ENCODE results near the gene GALNT2. TPM values are rescaled to one million over a fixed set of nuclear protein-coding genes. Genes with fewer than 3 reads are reported as not detected.

The GALNT2 gene
- total and polyA plus RNA-seq, 2 of the 4 experiments (the other 2 are of a cell fraction), result 50.4 to 189 TPM

- TF ChIP-seq MXI1 (IDR thresholded peaks at IDR 0.05; ENCODE audit: borderline replicate concordance, low read depth, low read length), result no peak
These were observed 99.5 kb downstream of the GALNT2 start (continued) for GRCh38 chr1:230166366-230167132.

GRCh38 chr1:230167419-230167852 is 100.4 kb downstream of the GALNT2 start:
- Histone ChIP-seq H3K36me3 (ENCODE audit: control insufficient read depth, insufficient read depth, low read length) (no peaks in the 10 kb centered on the region), H3K18ac (ENCODE audit: low read depth, low read length) (no peak overlapping the region), H2BK15ac (ENCODE audit: low read depth, low read length) (no peak overlapping the region), H2BK120ac (ENCODE audit: low read depth, low read length) (no peak overlapping the region), H3K9ac (ENCODE audit: low read depth, low read length) (no peak overlapping the region), H4K8ac (ENCODE audit: low read depth in 2 of 2, low read length in 2 of 2) (no peak overlapping the region), H3K9me1 (ENCODE audit: insufficient read depth, low read length) (peaks cover 20% of the 10 kb centered on the region), H4K20me1 (ENCODE audit: insufficient read depth, low read length) (peaks cover 53% of the 10 kb centered on the region), H2BK5ac (ENCODE audit: low read depth, low read length, poor library complexity, severe bottlenecking) (no peak overlapping the region), H2AFZ (replicated peaks; ENCODE audit: low read length, poor library complexity) (peak overlapping the region; percentile 19), H3K9me3 (ENCODE audit: control insufficient read depth, insufficient read depth, low read length) (no peaks in the 10 kb centered on the region), H3K23ac (ENCODE audit: low read depth, low read length) (no peak overlapping the region), H3K4me3 (ENCODE audit: insufficient read depth, low read depth, low read length) (no peak overlapping the region), H3K4ac (ENCODE audit: low read depth, low read length) (no peak overlapping the region), H4K91ac (ENCODE audit: insufficient read depth, low read depth, low read length) (no peak overlapping the region), H3K27ac (ENCODE audit: insufficient read depth, low read length) (no peak overlapping the region), H3K79me1 (ENCODE audit: low read depth in 1 of 2, low read length in 2 of 2) (peaks cover 48 to 69% of the 10 kb centered on the region in 2 experiments), H3K4me2 (ENCODE audit: low read depth, low read length) (no peak overlapping the region), H3K14ac (replicated peaks; ENCODE audit: low read depth, low read length) (no peak overlapping the region), H3K56ac (ENCODE audit: extremely low read depth, insufficient read depth, low read length) (no peak overlapping the region), H2BK20ac (ENCODE audit: low read depth, low read length) (no peak overlapping the region), H4K5ac (ENCODE audit: low read depth, low read length) (no peak overlapping the region), H2AK5ac (ENCODE audit: low read depth, low read length) (no peak overlapping the region), H2AK9ac (replicated peaks; ENCODE audit: low read depth, low read length, poor library complexity) (no peak overlapping the region), H3K27me3 (ENCODE audit: control insufficient read depth, insufficient read depth, low read length) (no peaks in the 10 kb centered on the region), H3K4me1 (ENCODE audit: control insufficient read depth, insufficient read depth, low read length) (peaks cover 16% of the 10 kb centered on the region)
- intact Hi-C loops (cut with micrococcal nuclease), result loop anchor here (2.0 kb wide), 1 partner anchor 97 kb away; no protein-coding TSS in a partner anchor
- ChIA-PET CTCF (no interaction called here), POLR2A (ENCODE audit: unreplicated experiment) (no interaction called here)
- in situ Hi-C loops (cut with MboI; ENCODE audit: low sequenced_read_pairs), result no loop called here
- dilution Hi-C loops (cut with HindIII; ENCODE audit: low sequenced_read_pairs, unreplicated experiment), result no loop called here
- peak; percentile 62 for DNase-seq
- BruUV-seq (replicated peaks), result no TSS peak
- ATAC-seq (ENCODE audit: low read depth), result no peak
- no CpG with 5 or more reads among the region's 12 CpGs for WGBS, 2 experiments (ENCODE audit: extremely low coverage in 2 of 2, insufficient read length in 1 of 2)
- TF ChIP-seq NFE2L2 (IDR thresholded peaks at IDR 0.05; ENCODE audit: low read depth, low read length) (no peak), USF2 (IDR thresholded peaks at IDR 0.05; ENCODE audit: low read depth, low read length) (no peak), MXI1 (IDR thresholded peaks at IDR 0.05; ENCODE audit: borderline replicate concordance, low read depth, low read length) (no peak), SMC3 (IDR thresholded peaks at IDR 0.05; ENCODE audit: low read depth, low read length) (peak; percentile 50), CEBPB (IDR thresholded peaks at IDR 0.05; ENCODE audit: low read depth, low read length) (no peak), BHLHE40 (IDR thresholded peaks at IDR 0.05; ENCODE audit: low read depth, low read length) (no peak), CHD1 (IDR thresholded peaks at IDR 0.05; ENCODE audit: low read depth, low read length) (no peak), MAFK (IDR thresholded peaks at IDR 0.05; ENCODE audit: low read depth, low read length) (no peak), MAZ (IDR thresholded peaks at IDR 0.05; ENCODE audit: borderline replicate concordance, low read depth, low read length) (no peak), RAD21 (IDR thresholded peaks at IDR 0.05; ENCODE audit: low read length) (peak; percentile 67), RCOR1 (IDR thresholded peaks at IDR 0.05; ENCODE audit: insufficient replicate concordance, low read length) (no peak), POLR2A (IDR thresholded peaks at IDR 0.05; ENCODE audit: low read depth, low read length) (no peak), ELK1 (IDR thresholded peaks at IDR 0.05; ENCODE audit: borderline replicate concordance, low read depth, low read length) (no peak)

Measured in IMR-90 (cell line).